GM12801 (cell line): ENCODE results near the gene MAPK11.

Experiments
- CTCF ChIP-seq: IDR thresholded peaks from one replicate; pipeline ENCODE4 v1.5.1; 2011; ENCODE audit warnings: control low read depth; ENCODE audit not compliant: insufficient read length; ENCODE audit errors: extremely low read depth

The MAPK11 gene

GRCh38 chr22:50277761-50278160, 7.6 kb upstream of the MAPK11 start:
- TF ChIP-seq CTCF: no peak

- no peak for TF ChIP-seq CTCF
Measured at GRCh38 chr22:50276143-50276542, 6.0 kb upstream of the MAPK11 start.

GRCh38 chr22:50275181-50276055, 5.2 kb upstream of the MAPK11 start:
- no peak for TF ChIP-seq CTCF

GRCh38 chr22:50274771-50275170, 4.6 kb upstream of the MAPK11 start:
- TF ChIP-seq CTCF: no peak

GRCh38 chr22:50274311-50274710, 4.1 kb upstream of the MAPK11 start:
- no peak for TF ChIP-seq CTCF

- no peak for TF ChIP-seq CTCF
Measured at GRCh38 chr22:50272044-50272802, 2.0 kb upstream of the MAPK11 start.

- TF ChIP-seq CTCF: no peak
Measured at GRCh38 chr22:50271519-50271970, 1.4 kb upstream of the MAPK11 start.
